ENCODE measurements around the gene CARTPT. TPM values are rescaled to one million over a fixed set of nuclear protein-coding genes. Genes with fewer than 3 reads are reported as not detected.

Gene CARTPT
- total RNA-seq, 4 donors from 2014 or later = not detected

DNA sequence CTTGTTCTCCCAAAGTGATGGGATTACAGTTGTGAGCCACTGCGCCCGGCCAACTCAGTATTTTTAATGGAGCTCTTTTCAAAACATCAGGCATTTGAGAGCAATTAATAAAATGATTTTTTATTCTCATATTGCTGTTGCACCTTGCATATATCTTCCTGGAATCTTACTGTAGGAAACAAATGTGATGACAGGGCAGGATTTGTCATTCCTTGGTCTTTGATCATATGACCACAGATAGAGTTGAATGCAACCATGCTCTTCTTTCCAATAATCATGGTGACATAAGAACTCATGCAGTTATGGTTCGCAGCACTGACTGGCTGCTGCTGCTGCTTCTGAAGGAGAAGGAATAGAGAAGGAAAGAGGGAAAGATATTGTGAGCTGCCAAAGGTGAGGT lies 28.1 kb downstream of the CARTPT start:
- ATAC-seq = no peak
- intact Hi-C loops (cut with DNase I; ENCODE audit: low total_unique reads) = no loop called here

DNA sequence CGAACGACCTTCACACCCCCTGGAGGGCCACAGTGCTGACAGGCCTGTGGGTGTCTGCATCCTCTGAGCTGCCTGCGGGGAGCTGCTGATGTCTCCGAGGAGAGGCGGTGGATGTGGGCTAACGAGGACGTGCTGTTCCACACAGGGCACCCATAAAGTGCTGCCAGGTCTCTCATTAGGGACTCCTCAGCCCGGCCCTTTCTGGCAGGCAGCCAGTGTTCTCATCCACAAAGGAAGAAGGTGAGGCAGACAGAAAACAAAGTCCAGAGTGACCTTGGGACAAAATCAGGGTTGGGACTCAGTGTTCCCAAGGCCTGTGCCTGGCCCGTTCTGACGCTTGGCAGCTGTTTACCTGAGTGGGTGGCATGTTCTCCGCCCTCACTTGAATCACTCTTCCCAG lies 29.3 kb downstream of the CARTPT start:
- in situ Hi-C loops (cut with MboI; ENCODE audit: low sequenced_read_pairs in 4 of 4) = no loop called here
- DNase-seq = no peak

More for the DNA sequence above, 28.1 kb downstream of the CARTPT start:
- H3K9me3 ChIP-seq = no peaks in the 10 kb centered on the region
- TF ChIP-seq POLR2A (IDR thresholded peaks at IDR 0.05) = no peak
- TF ChIP-seq, protein P1, sequence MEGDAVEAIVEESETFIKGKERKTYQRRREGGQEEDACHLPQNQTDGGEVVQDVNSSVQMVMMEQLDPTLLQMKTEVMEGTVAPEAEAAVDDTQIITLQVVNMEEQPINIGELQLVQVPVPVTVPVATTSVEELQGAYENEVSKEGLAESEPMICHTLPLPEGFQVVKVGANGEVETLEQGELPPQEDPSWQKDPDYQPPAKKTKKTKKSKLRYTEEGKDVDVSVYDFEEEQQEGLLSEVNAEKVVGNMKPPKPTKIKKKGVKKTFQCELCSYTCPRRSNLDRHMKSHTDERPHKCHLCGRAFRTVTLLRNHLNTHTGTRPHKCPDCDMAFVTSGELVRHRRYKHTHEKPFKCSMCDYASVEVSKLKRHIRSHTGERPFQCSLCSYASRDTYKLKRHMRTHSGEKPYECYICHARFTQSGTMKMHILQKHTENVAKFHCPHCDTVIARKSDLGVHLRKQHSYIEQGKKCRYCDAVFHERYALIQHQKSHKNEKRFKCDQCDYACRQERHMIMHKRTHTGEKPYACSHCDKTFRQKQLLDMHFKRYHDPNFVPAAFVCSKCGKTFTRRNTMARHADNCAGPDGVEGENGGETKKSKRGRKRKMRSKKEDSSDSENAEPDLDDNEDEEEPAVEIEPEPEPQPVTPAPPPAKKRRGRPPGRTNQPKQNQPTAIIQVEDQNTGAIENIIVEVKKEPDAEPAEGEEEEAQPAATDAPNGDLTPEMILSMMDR (IDR thresholded peaks at IDR 0.05 in 4 of 5, conservative IDR thresholded peaks at IDR 0.05 in 1 of 5) = no peak
- H3K4me1 ChIP-seq = no peaks in the 10 kb centered on the region
- DNase-seq = no peak
- in situ Hi-C loops (cut with MboI; ENCODE audit: low sequenced_read_pairs in 4 of 4) = no loop called here
- no peaks in the 10 kb centered on the region for H3K27me3 ChIP-seq
- no peaks in the 10 kb centered on the region for H3K36me3 ChIP-seq
- no peak overlapping the region for H3K4me3 ChIP-seq
- H3K27ac ChIP-seq = no peak overlapping the region

GRCh38 chr5:71751422-71751821 lies 32.3 kb downstream of the CARTPT start:
- TF ChIP-seq POLR2A (IDR thresholded peaks at IDR 0.05) = no peak
- no peaks in the 10 kb centered on the region for H3K9me3 ChIP-seq
- no peak overlapping the region for H3K27ac ChIP-seq
- H3K4me3 ChIP-seq = no peak overlapping the region
- DNase-seq (no peak), ATAC-seq (no peak)
- no peaks in the 10 kb centered on the region for H3K27me3 ChIP-seq
- intact Hi-C loops (cut with DNase I; ENCODE audit: low total_unique reads) (no loop called here), in situ Hi-C loops (cut with MboI; ENCODE audit: low sequenced_read_pairs in 4 of 4) (loop anchor here in 1 of 4 donors (25.0 kb wide), 1 partner anchor 289 kb away; the partner anchor contains the start of gene BDP1)
- no peaks in the 10 kb centered on the region for H3K4me1 ChIP-seq
- no peaks in the 10 kb centered on the region for H3K36me3 ChIP-seq

More for the DNA sequence above, 29.3 kb downstream of the CARTPT start:
- no peaks in the 10 kb centered on the region for H3K9me3 ChIP-seq
- intact Hi-C loops (cut with DNase I; ENCODE audit: low total_unique reads) = no loop called here
- no peaks in the 10 kb centered on the region for H3K36me3 ChIP-seq
- no peak overlapping the region for H3K27ac ChIP-seq
- H3K27me3 ChIP-seq = no peaks in the 10 kb centered on the region
- no peak for TF ChIP-seq POLR2A (IDR thresholded peaks at IDR 0.05)
- TF ChIP-seq, protein P1 (IDR thresholded peaks at IDR 0.05 in 4 of 5, conservative IDR thresholded peaks at IDR 0.05 in 1 of 5) = no peak
- no peak overlapping the region for H3K4me3 ChIP-seq
- no peak for ATAC-seq
- no peaks in the 10 kb centered on the region for H3K4me1 ChIP-seq

GRCh38 chr5:71752441-71753190 lies 33.5 kb downstream of the CARTPT start:
- Histone ChIP-seq H3K4me3 (no peak overlapping the region), H3K27ac (no peak overlapping the region), H3K4me1 (peaks cover 0 to 3% of the 10 kb centered on the region in 2 donors), H3K36me3 (no peaks in the 10 kb centered on the region), H3K27me3 (no peaks in the 10 kb centered on the region), H3K9me3 (no peaks in the 10 kb centered on the region)
- DNase-seq (no peak), ATAC-seq (no peak)
- TF ChIP-seq, protein P1 (IDR thresholded peaks at IDR 0.05 in 4 of 5, conservative IDR thresholded peaks at IDR 0.05 in 1 of 5) = no peak
- TF ChIP-seq POLR2A (IDR thresholded peaks at IDR 0.05) = no peak
- in situ Hi-C loops (cut with MboI; ENCODE audit: low sequenced_read_pairs in 4 of 4) = loop anchor here in 1 of 4 donors (25.0 kb wide), 1 partner anchor 290 kb away; the partner anchor contains the start of gene BDP1
- intact Hi-C loops (cut with DNase I; ENCODE audit: low total_unique reads) = no loop called here
